HepG2 (cell line): Measurements from ENCODE around the gene NDEL1. TPM values are rescaled to one million over a fixed set of nuclear protein-coding genes. Genes with fewer than 3 reads are reported as not detected.

ENCODE experiments used
- ATAC-seq: fragments of 200-7000 bp; cut with Tn5 transposase; 3 replicates; pipeline ENCODE4 v1.9.1; 2020; ENCODE audit warnings: mild to moderate bottlenecking, moderate library complexity
- BruUV-seq: library from RNA; stranded (reverse); fragments of 400-500 nt; replicated peaks from 2 replicates; lab custom pipeline; 2021; lab: Mats Ljungman, UMichigan
- CTCF ChIA-PET: fragments of 300-600 bp; formaldehyde crosslinking; extraction: SDS; loops from one replicate; lab custom pipeline; 2021; ENCODE audit warnings: low total read pairs, inconsistent platforms, low intra/inter-chr PET ratio; lab: Yijun Ruan, JAX
- POLR2A ChIA-PET: fragments of 350-600 bp; sonication (Branson Sonifier 250); formaldehyde crosslinking; loops from one replicate; lab custom pipeline; 2020; ENCODE audit warnings: antibody characterized with exemption, inconsistent platforms; lab: Yijun Ruan, JAX
- DNase-seq: peaks from one replicate; pipeline ENCODE4 v3.0.0-alpha.2; 2015; ENCODE audit warnings: low spot score
- FAIRE-seq: peaks from 3 replicates; lab custom pipeline; 2011; peaks lifted over from hg19 to GRCh38; lab: Jason Lieb, UNC
- H2AFZ ChIP-seq: one replicate; pipeline ENCODE4 v1.6.1; 2011; ENCODE audit warnings: low read length, inconsistent platforms
- H3K27ac ChIP-seq: fragments of 300-600 bp; 3 replicates; pipeline ENCODE4 v1.8.0; 2011; ENCODE audit warnings: mixed run types, mild to moderate bottlenecking, mixed read lengths, low read length, inconsistent platforms; ENCODE audit not compliant: insufficient read depth; ENCODE audit errors: extremely low read length
- H3K27me3 ChIP-seq, 2 experiments: fragments of 200-600 bp in 1 of 2; 2 replicates in 1 of 2; 3 replicates in 1 of 2; pipeline versions ENCODE4 v1.6.0 to v1.8.0; 2011; ENCODE audit warnings: low read length in 2 of 2, mild to moderate bottlenecking in 2 of 2, moderate library complexity in 2 of 2, inconsistent platforms in 1 of 2; ENCODE audit not compliant: insufficient read depth in 2 of 2, control insufficient read depth in 1 of 2
- H3K36me3 ChIP-seq, 2 experiments: fragments of 200-600 bp in 1 of 2; replicated peaks in 1 of 2; 2 replicates in 1 of 2; 3 replicates in 1 of 2; pipeline versions ENCODE4 v1.5.1 to v1.8.0; 2011; ENCODE audit warnings: low read length in 2 of 2, inconsistent platforms in 1 of 2; ENCODE audit not compliant: insufficient read depth in 2 of 2, control insufficient read depth in 1 of 2
- H3K4me1 ChIP-seq: 2 replicates; pipeline ENCODE4 v1.5.1; 2012; ENCODE audit warnings: low read length, inconsistent platforms; ENCODE audit not compliant: insufficient read depth
- H3K4me2 ChIP-seq: 2 replicates; pipeline ENCODE4 v1.6.0; 2011; ENCODE audit warnings: low read depth, low read length, inconsistent platforms
- H3K4me3 ChIP-seq, 3 experiments: fragments of 200-600 bp in 1 of 3; sonication (generic), shearing (Covaris generic) in 1 of 3; replicated peaks in 1 of 3; 2 replicates each; pipeline ENCODE4 v1.5.1; 2011 to 2016; ENCODE audit warnings: low read length in 3 of 3, inconsistent platforms in 2 of 3, low read depth in 2 of 3, mild to moderate bottlenecking in 2 of 3, control low read depth in 1 of 3, mixed read lengths in 1 of 3; ENCODE audit not compliant: insufficient read depth in 1 of 3
- H3K79me2 ChIP-seq: one replicate; pipeline ENCODE4 v1.6.1; 2011; ENCODE audit warnings: low read length, inconsistent platforms; ENCODE audit not compliant: insufficient read depth
- H3K9ac ChIP-seq: 2 replicates; pipeline ENCODE4 v1.6.0; 2011; ENCODE audit warnings: mild to moderate bottlenecking, low read depth, low read length, inconsistent platforms; ENCODE audit not compliant: insufficient read depth
- H3K9me3 ChIP-seq: 2 replicates; pipeline ENCODE4 v1.5.1; 2012; ENCODE audit warnings: mild to moderate bottlenecking, low read length
- H4K20me1 ChIP-seq: 2 replicates; pipeline ENCODE4 v1.6.0; 2011; ENCODE audit warnings: inconsistent platforms, mild to moderate bottlenecking, low read length, moderate library complexity; ENCODE audit not compliant: insufficient read depth
- HMGXB3 ChIP-seq: sonication (generic); formaldehyde crosslinking; IDR thresholded peaks from 2 replicates; pipeline ENCODE4 v1.4.0; 2020; ENCODE audit warnings: missing genetic modification reagents, borderline replicate concordance
- SALL2 ChIP-seq: sonication (generic); formaldehyde crosslinking; IDR thresholded peaks from 2 replicates; pipeline ENCODE4 v1.8.1; 2023; ENCODE audit warnings: mild to moderate bottlenecking, missing genetic modification reagents, inconsistent platforms
- SKI ChIP-seq: fragments of 450-650 bp; IDR thresholded peaks from one replicate; pipeline ENCODE4 v1.6.1; 2018; ENCODE audit warnings: mild to moderate bottlenecking; ENCODE audit not compliant: partially characterized antibody
- ZNF468 ChIP-seq: sonication (generic); formaldehyde crosslinking; IDR thresholded peaks from 2 replicates; pipeline ENCODE4 v1.8.0; 2022; ENCODE audit warnings: mild to moderate bottlenecking, moderate library complexity, missing genetic modification reagents
- ZNF577 ChIP-seq: sonication (generic); formaldehyde crosslinking; IDR thresholded peaks from 2 replicates; pipeline ENCODE4 v1.4.0; 2020; ENCODE audit warnings: mild to moderate bottlenecking, low read depth, missing genetic modification reagents, borderline replicate concordance
- ZNF839 ChIP-seq: sonication (generic); formaldehyde crosslinking; IDR thresholded peaks from 2 replicates; pipeline ENCODE4 v1.4.0; 2020; ENCODE audit warnings: missing genetic modification reagents, mild to moderate bottlenecking, borderline replicate concordance
- WGBS: methylation state at CpG from one replicate; pipeline ENCODE4 v1.1.6; 2017; ENCODE audit warnings: low lambda C conversion rate; 5-methylcytosine and 5-hydroxymethylcytosine counted together
- in situ Hi-C: cut with HindIII; loops from 2 replicates; pipeline ENCODE4 v1.10.0; 2017; ENCODE audit warnings: low pct_unique_long_range_greater_than_20kb; ENCODE audit not compliant: extremely low pct_ligation_motif_present
- intact Hi-C: fragments of 100-400 bp; cut with micrococcal nuclease; formaldehyde crosslinking; loops from one replicate; pipeline ENCODE4 v1.10.0; 2022; ENCODE audit not compliant: unreplicated experiment
- polyA plus RNA-seq, 8 experiments: library from polyadenylated mRNA; depleted of rRNA in 3 of 8; stranded (reverse) in 7 of 8; unstranded in 1 of 8; fragments of >200 nt; fragmentation: Illumina TruSeq in 4 of 8; extraction: Trizol in 4 of 8; gene quantifications; 2 replicates each; pipeline versions ENCODE4 v1.2.1 to v1.2.3, GENCODE V29; 2011 to 2016; ENCODE audit warnings: low read depth in 4 of 8, missing spikeins in 1 of 8, mixed read lengths in 1 of 8; ENCODE audit not compliant: insufficient read depth in 1 of 8
- total RNA-seq, 5 experiments: library from RNA; depleted of rRNA; stranded (reverse); fragments of >200 nt; fragmentation: Illumina TruSeq; extraction: Trizol; gene quantifications; 2 replicates each; pipeline ENCODE4 v1.2.3, GENCODE V29; 2016; ENCODE audit warnings: low read depth in 1 of 5
- TF ChIP-seq, protein P1 (sequence below): sonication (generic); formaldehyde crosslinking; IDR thresholded peaks from 2 replicates; pipeline ENCODE4 v1.5.0; 2020; ENCODE audit warnings: missing genetic modification reagents

Gene NDEL1
- total and polyA plus RNA-seq, 2 of the 13 experiments (the other 11 are each of a cell fraction or from before 2014, with no cell fraction given): 59.8 to 153 TPM

DNA sequence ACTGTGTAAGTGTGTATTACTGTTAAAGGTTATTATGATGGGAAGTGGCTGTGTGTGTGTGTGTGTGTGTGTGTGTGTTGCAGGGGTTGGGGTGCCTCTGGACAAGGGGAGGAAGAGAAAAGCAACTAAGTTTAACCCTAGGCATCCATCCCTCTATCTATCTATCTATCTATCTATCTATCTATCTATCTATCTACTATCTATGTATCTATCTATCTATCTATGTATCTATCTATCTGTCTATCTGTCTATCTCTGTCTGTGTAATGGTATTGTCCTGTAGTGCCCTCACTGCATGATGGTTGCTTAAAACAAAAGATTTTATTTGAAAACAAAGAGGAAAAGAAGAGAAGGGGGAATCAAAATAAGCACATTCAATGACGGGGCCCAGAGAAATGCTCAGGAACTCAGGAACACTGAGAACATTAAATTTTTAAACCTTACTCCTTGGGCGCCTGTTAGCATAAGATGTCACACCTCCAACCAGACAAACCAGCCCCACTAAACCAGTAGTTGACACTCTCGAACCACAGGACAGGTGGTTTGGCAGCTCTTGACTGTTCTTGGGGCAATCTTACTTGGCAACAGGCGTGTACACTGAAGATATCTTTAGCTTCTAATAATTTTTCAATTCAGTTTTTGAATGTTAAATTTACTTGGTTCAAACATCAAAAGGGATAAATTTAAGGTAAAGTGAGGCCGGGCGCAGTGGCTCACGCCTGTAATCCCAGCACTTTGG lies 47.6 kb upstream of the NDEL1 start:
- BruUV-seq: no TSS peak
- in situ Hi-C loops (no loop called here), intact Hi-C loops (loop anchor here (10.0 kb wide), 1 partner anchor 47 kb away; the partner anchor contains the start of gene NDEL1)
- Histone ChIP-seq H4K20me1 (no peaks in the 10 kb centered on the region), H3K27ac (no peak overlapping the region), H3K36me3 (no peaks in the 10 kb centered on the region), H3K27me3 (peaks cover 0 to 14% of the 10 kb centered on the region in 2 experiments; a peak in 1 of 5 replicates), H3K9me3 (no peaks in the 10 kb centered on the region), H2AFZ (no peak overlapping the region), H3K79me2 (no peaks in the 10 kb centered on the region), H3K4me3 (no peak overlapping the region), H3K9ac (no peak overlapping the region), H3K4me1 (peaks cover 25% of the 10 kb centered on the region), H3K4me2 (no peak overlapping the region)
- DNase-seq: no peak
- no peak for TF ChIP-seq ZNF839 (CRISPR knock-in tag)
- no peak for TF ChIP-seq ZNF468 (CRISPR knock-in tag)
- TF ChIP-seq, protein P1, sequence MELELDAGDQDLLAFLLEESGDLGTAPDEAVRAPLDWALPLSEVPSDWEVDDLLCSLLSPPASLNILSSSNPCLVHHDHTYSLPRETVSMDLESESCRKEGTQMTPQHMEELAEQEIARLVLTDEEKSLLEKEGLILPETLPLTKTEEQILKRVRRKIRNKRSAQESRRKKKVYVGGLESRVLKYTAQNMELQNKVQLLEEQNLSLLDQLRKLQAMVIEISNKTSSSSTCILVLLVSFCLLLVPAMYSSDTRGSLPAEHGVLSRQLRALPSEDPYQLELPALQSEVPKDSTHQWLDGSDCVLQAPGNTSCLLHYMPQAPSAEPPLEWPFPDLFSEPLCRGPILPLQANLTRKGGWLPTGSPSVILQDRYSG (CRISPR knock-in tag): no peak
- TF ChIP-seq HMGXB3 (CRISPR knock-in tag): no peak
- no peak for TF ChIP-seq ZNF577 (CRISPR knock-in tag)
- TF ChIP-seq SALL2: no peak
- no peak for TF ChIP-seq SKI
- WGBS: 63% methylated on average over 7 of the region's 7 CpGs
- no peak for ATAC-seq
- FAIRE-seq: no peak
- ChIA-PET CTCF (no interaction called here), POLR2A (no interaction called here)
